ENCODE results near the gene KCNT2.

KCNT2 gene

GRCh38 chr1:196361112-196361714 lies 247.0 kb downstream of the KCNT2 start:
- no peak for TF ChIP-seq CTCF (IDR thresholded peaks at IDR 0.05)
- H3K4me1 ChIP-seq (ENCODE audit: control insufficient read depth in 1 of 2, insufficient read depth in 1 of 2, low read depth in 1 of 2, low read length in 1 of 2) = no peaks in the 10 kb centered on the region
- no peaks in the 10 kb centered on the region for H3K36me3 ChIP-seq
- H3K27me3 ChIP-seq = no peaks in the 10 kb centered on the region
- H3K27ac ChIP-seq = no peak overlapping the region
- H3K9me3 ChIP-seq = no peaks in the 10 kb centered on the region
- no peak overlapping the region for H3K4me3 ChIP-seq (ENCODE audit: low read depth in 1 of 2, low read length in 1 of 2)

- TF ChIP-seq CTCF (IDR thresholded peaks at IDR 0.05) = no peak
- no peaks in the 10 kb centered on the region for H3K4me1 ChIP-seq (ENCODE audit: control insufficient read depth in 1 of 2, insufficient read depth in 1 of 2, low read depth in 1 of 2, low read length in 1 of 2)
- H3K9me3 ChIP-seq = no peaks in the 10 kb centered on the region
- no peaks in the 10 kb centered on the region for H3K36me3 ChIP-seq
- H3K27ac ChIP-seq = no peak overlapping the region
- no peaks in the 10 kb centered on the region for H3K27me3 ChIP-seq
- H3K4me3 ChIP-seq (ENCODE audit: low read depth in 1 of 2, low read length in 1 of 2) = no peak overlapping the region
Observed at GRCh38 chr1:196357913-196358312, 250.3 kb downstream of the KCNT2 start.

GRCh38 chr1:196355206-196355786 lies 252.9 kb downstream of the KCNT2 start:
- no peak for TF ChIP-seq CTCF (IDR thresholded peaks at IDR 0.05)
- Histone ChIP-seq H3K9me3 (no peaks in the 10 kb centered on the region), H3K27me3 (no peaks in the 10 kb centered on the region), H3K27ac (no peak overlapping the region), H3K4me3 (ENCODE audit: low read depth in 1 of 2, low read length in 1 of 2) (no peak overlapping the region), H3K36me3 (no peaks in the 10 kb centered on the region), H3K4me1 (ENCODE audit: control insufficient read depth in 1 of 2, insufficient read depth in 1 of 2, low read depth in 1 of 2, low read length in 1 of 2) (no peaks in the 10 kb centered on the region)

- no peak for TF ChIP-seq CTCF (IDR thresholded peaks at IDR 0.05)
- Histone ChIP-seq H3K27ac (no peak overlapping the region), H3K4me3 (ENCODE audit: low read depth in 1 of 2, low read length in 1 of 2) (no peak overlapping the region), H3K4me1 (ENCODE audit: control insufficient read depth in 1 of 2, insufficient read depth in 1 of 2, low read depth in 1 of 2, low read length in 1 of 2) (no peaks in the 10 kb centered on the region), H3K27me3 (no peaks in the 10 kb centered on the region), H3K9me3 (no peaks in the 10 kb centered on the region), H3K36me3 (no peaks in the 10 kb centered on the region)
Observed at GRCh38 chr1:196344453-196344852, 263.8 kb downstream of the KCNT2 start.

- Histone ChIP-seq H3K4me1 (ENCODE audit: control insufficient read depth in 1 of 2, insufficient read depth in 1 of 2, low read depth in 1 of 2, low read length in 1 of 2) (no peaks in the 10 kb centered on the region), H3K27ac (no peak overlapping the region), H3K4me3 (ENCODE audit: low read depth in 1 of 2, low read length in 1 of 2) (no peak overlapping the region), H3K9me3 (no peaks in the 10 kb centered on the region), H3K36me3 (no peaks in the 10 kb centered on the region), H3K27me3 (no peaks in the 10 kb centered on the region)
- no peak for TF ChIP-seq CTCF (IDR thresholded peaks at IDR 0.05)
Observed at GRCh38 chr1:196324345-196324744, 283.9 kb downstream of the KCNT2 start.

Measured in neutrophil (primary cell).